ENCODE data around the gene DIPK1A.

Gene DIPK1A

DNA sequence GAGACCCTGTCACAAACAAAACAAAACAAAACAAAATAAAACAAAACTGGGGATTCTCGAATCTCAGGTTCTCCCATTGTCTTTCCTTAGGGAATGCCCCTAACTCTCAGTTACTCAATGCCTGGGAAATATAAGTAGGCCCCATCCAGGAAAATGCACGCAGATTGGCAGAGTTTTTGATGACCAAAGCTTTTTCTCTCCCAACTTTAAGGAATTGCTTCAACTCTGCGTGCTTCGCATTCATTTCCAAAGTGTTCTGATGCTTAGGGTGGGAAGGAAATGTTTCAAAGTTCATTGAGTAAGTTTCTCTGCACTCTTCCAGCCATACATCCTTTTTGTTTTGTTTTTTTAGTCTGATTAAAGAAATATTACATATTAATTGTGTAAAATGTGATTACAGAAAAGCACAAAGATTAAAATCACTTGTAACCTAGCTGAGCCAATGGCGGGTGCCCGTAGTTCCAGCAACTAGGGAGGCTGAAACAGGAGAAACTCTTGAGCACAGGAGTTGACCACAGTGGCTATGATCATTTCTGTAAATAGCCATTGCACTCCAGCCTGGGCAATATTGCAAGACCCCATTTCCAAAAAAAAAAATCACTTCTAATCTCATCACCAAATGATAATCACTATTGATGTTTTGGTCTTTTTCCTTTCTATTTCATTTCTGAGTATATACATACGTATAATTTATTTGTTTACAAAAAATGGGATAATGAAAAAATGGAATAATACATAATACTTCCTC is 157.9 kb downstream of the DIPK1A start:
- no peak for DNase-seq (ENCODE audit: low read depth in 2 of 2)

DNA sequence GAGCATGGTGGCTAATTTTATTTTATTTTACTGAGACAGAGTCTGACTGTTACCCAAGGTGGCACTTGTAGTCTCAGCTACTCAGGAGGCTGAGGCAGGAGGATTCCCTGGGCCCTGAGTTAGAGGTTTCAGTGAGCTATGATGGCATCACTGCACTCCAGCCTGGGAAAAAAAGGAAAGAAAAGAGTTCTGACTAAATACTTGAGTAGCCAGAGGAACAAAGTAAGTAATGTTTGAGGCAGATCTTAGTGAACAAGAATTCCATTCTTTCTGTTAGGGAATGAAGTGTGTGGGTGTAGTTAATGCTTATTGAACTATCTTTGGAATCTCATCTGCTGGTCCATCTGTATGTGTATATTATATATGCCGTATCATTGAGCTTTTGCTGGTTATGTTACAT is 163.3 kb downstream of the DIPK1A start:
- no peak for DNase-seq (ENCODE audit: low read depth in 2 of 2)

DNA sequence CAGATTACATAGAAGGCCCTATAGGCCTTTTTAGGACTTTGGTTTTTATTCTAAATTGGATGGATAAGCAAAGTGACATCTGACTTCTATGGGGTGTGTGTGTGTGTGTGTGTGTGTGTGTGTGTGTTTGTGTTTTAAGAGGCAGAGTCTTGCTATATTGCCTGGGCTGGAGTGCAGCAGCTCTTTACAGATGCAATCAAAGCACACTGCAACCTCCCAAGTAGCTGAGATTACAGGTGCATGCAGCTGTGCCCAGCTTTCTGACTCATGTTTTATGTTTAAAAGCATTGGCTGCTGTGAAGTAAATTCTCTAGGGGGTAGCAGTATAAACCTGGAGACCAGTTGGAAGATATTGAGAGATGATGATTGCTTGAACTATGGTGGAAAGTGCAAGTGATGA is 164.0 kb downstream of the DIPK1A start:
- DNase-seq (ENCODE audit: low read depth in 2 of 2), result no peak

DNA sequence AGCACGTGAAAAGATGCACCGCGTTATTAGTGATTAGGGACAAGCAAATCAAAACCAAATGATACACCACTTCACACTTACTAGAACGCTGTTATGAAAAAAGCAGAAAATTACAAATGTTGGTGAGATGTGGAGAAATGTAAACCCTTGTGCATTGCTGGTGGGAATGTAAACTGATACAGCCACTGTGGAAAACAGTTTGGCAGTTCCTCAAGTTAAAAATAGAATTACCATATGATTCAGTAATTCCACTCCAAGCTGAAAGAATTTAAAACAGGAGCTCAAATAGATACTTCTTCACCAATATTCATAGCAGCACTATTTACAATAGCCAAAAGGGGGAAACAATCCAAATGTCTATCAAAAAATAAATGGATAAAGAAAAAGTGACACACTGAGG is 166.1 kb downstream of the DIPK1A start:
- DNase-seq (ENCODE audit: low read depth in 2 of 2), result no peak

DNA sequence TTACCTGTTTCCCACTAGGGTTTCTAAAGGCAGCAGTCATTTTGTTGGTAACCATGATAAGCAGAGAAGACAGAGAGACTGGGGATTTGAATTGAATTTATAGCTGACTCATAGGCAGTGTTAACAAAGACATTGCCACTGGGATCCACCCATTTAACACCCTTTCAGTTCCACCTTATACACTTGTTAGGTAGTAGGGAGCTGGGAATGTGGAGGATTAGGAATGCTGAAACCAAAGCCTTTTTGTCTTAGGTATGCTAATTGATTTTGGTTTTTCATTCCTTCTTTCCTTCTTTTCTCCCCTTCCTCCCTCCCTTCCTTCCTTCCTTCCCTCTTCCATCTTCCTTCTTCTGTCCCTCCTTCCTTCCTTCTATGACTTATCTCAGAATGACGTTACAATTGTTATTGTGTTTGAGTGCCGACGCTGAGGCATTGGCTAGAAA is 168.9 kb downstream of the DIPK1A start:
- no peak for DNase-seq (ENCODE audit: low read depth in 2 of 2)

Data from stimulated activated CD8-positive, alpha-beta memory T cell treated with anti-CD3 and anti-CD28 coated beads, Interleukin-7, amount 100 ng/mL, for 1 hour (primary cell).